Colonic mucosa (tissue), 4 donors: ENCODE data around the gene RIN3. TPM values are rescaled to one million over a fixed set of nuclear protein-coding genes. Genes with fewer than 3 reads are reported as not detected.

Experiments used
- DNase-seq: peaks from one replicate; pipeline ENCODE4 v3.0.0-alpha.2; 2020
- H3K27ac ChIP-seq: fragments of 200-600 bp; one replicate; pipeline ENCODE4 v1.8.0; 2021
- H3K27me3 ChIP-seq: fragments of 200-600 bp; one replicate; pipeline ENCODE4 v1.8.0; 2021
- H3K36me3 ChIP-seq: fragments of 200-600 bp; one replicate; pipeline ENCODE4 v1.8.0; 2021
- H3K4me1 ChIP-seq: fragments of 200-600 bp; one replicate; pipeline ENCODE4 v1.8.0; 2021; ENCODE audit warnings: mild to moderate bottlenecking
- H3K4me3 ChIP-seq: fragments of 200-600 bp; one replicate; pipeline ENCODE4 v1.8.0; 2021
- H3K9ac ChIP-seq, 2 donors: one replicate each; pipeline ENCODE4 v1.7.0; 2013; ENCODE audit warnings: control low read depth in 2 of 2, low read depth in 2 of 2, low read length in 2 of 2
- H3K9me3 ChIP-seq: fragments of 200-600 bp; one replicate; pipeline ENCODE4 v1.8.0; 2021
- intact Hi-C: fragments of 100-400 bp; cut with DNase I; formaldehyde crosslinking; loops from one replicate; pipeline ENCODE4 v1.14.1; 2022
- total RNA-seq, 2 donors: library from RNA; stranded (reverse); fragmentation: NEBNext Ultra II Directional in 1 of 2; extraction: Animal tissue kit (Norgen Biotek cat#: 25700) in 1 of 2; gene quantifications; one replicate each; pipeline ENCODE4 v1.2.1, GENCODE V29; 2021
- TF ChIP-seq, protein P1 (sequence below): fragments of 200-600 bp; IDR thresholded peaks from one replicate; pipeline ENCODE4 v1.8.0; 2022; ENCODE audit warnings: antibody characterized with exemption, mild to moderate bottlenecking
- donor health status: healthy.
- donor health status: DM: no; HTN: no; CAD: no.
- donor health status: DM: no; HTN: no; CAD: no.

The RIN3 gene
- total RNA-seq, 2 donors from 2014 or later: 18.4 to 23.2 TPM

DNA sequence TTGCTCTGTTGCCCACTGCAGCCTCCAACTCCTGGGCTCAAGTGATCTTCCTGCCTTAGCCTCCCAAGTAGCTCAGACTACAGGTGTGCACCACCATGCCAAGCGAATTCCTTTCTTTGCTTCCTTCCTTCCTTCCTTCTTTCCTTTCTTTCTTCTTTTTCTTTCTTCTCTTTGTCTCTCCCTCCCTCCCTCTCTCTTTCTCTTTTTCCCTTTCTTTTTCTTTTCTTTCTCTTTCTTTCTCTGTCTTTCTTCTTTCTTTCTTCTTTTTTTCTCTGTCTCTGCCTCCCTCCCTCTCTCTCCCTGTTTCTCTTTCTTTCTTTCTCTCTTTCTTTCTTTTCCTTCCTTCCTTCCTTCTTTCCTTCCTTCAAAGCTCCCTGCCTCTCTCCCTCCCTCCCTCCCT is 182.0 kb downstream of the RIN3 start:
- no peaks in the 10 kb centered on the region for H3K27me3 ChIP-seq
- intact Hi-C loops: no loop called here
- TF ChIP-seq, protein P1, sequence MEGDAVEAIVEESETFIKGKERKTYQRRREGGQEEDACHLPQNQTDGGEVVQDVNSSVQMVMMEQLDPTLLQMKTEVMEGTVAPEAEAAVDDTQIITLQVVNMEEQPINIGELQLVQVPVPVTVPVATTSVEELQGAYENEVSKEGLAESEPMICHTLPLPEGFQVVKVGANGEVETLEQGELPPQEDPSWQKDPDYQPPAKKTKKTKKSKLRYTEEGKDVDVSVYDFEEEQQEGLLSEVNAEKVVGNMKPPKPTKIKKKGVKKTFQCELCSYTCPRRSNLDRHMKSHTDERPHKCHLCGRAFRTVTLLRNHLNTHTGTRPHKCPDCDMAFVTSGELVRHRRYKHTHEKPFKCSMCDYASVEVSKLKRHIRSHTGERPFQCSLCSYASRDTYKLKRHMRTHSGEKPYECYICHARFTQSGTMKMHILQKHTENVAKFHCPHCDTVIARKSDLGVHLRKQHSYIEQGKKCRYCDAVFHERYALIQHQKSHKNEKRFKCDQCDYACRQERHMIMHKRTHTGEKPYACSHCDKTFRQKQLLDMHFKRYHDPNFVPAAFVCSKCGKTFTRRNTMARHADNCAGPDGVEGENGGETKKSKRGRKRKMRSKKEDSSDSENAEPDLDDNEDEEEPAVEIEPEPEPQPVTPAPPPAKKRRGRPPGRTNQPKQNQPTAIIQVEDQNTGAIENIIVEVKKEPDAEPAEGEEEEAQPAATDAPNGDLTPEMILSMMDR: no peak
- no peak overlapping the region for H3K9ac ChIP-seq
- H3K4me1 ChIP-seq: no peaks in the 10 kb centered on the region
- DNase-seq: no peak
- no peak overlapping the region for H3K27ac ChIP-seq
- no peak overlapping the region for H3K4me3 ChIP-seq
- H3K9me3 ChIP-seq: no peaks in the 10 kb centered on the region
- H3K36me3 ChIP-seq: no peaks in the 10 kb centered on the region

DNA sequence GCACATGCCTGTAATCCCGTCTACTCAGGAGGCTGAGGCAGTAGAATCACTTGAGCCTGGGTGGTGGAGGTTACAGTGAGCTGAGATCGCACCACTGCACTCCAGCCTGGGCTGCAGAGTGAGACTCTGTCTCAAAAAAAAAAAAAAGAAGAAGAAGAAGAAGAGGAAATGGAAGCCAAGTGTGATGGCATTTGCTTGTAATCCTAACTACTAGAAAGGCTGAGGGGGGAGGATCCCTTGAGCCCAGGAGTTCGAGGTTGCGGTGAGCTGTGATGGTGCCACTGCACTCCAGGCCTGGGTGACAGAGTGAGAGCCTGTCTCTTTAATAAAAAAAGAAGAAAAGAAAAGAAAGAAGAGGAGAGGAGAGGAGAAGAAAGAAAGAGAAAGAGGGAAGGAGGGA is 182.8 kb downstream of the RIN3 start:
- Histone ChIP-seq H3K4me1 (no peaks in the 10 kb centered on the region), H3K36me3 (no peaks in the 10 kb centered on the region), H3K9ac (no peak overlapping the region), H3K27me3 (no peaks in the 10 kb centered on the region), H3K27ac (no peak overlapping the region), H3K9me3 (no peaks in the 10 kb centered on the region), H3K4me3 (no peak overlapping the region)
- intact Hi-C loops: no loop called here
- DNase-seq: no peak
- TF ChIP-seq, protein P1: no peak

DNA sequence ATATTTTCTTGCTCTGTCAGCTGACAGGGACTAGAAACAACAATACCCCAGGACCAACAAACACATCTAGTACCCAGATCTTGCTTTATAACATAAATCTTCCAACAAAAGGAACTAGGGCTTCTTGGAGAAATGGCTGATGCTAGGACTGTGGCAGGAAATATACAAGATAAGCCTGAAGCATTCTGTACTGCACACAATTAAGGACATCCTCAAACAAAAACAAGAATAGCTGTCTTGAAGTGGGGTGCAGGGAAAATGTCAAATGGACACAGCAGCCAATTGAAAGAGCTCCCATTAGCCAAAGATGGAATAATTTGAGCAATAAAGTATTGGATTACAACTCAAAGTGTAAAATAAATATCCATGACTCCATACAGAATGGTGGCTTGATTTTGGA is 184.8 kb downstream of the RIN3 start:
- intact Hi-C loops: no loop called here
- no peaks in the 10 kb centered on the region for H3K9me3 ChIP-seq
- no peak overlapping the region for H3K4me3 ChIP-seq
- no peaks in the 10 kb centered on the region for H3K27me3 ChIP-seq
- TF ChIP-seq, protein P1: no peak
- no peaks in the 10 kb centered on the region for H3K4me1 ChIP-seq
- H3K9ac ChIP-seq: no peak overlapping the region
- no peak for DNase-seq
- H3K36me3 ChIP-seq: no peaks in the 10 kb centered on the region
- H3K27ac ChIP-seq: no peak overlapping the region

DNA sequence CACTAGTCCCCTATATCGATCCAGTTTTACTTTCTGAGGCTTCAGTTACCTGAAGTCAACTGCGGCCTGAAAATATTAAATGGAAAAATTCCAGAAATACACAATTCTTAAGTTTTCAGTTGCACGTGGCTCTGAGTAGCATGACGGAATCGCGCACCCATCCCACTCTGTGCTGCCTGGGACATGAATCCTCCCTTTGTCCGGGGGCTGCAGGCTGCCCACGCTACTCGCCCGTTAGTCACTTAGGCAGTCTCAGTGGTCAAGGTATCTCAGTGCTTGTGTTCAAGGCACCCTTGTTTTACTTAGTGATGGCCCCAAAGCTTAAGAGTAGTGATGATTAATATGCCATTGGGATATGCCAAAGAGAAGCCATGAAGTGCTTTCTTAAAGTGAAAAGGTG is 188.2 kb downstream of the RIN3 start:
- Histone ChIP-seq H3K9me3 (no peaks in the 10 kb centered on the region), H3K36me3 (no peaks in the 10 kb centered on the region), H3K27me3 (no peaks in the 10 kb centered on the region), H3K9ac (no peak overlapping the region), H3K4me3 (no peak overlapping the region), H3K27ac (no peak overlapping the region), H3K4me1 (no peaks in the 10 kb centered on the region)
- no peak for DNase-seq
- TF ChIP-seq, protein P1: no peak
- intact Hi-C loops: no loop called here

DNA sequence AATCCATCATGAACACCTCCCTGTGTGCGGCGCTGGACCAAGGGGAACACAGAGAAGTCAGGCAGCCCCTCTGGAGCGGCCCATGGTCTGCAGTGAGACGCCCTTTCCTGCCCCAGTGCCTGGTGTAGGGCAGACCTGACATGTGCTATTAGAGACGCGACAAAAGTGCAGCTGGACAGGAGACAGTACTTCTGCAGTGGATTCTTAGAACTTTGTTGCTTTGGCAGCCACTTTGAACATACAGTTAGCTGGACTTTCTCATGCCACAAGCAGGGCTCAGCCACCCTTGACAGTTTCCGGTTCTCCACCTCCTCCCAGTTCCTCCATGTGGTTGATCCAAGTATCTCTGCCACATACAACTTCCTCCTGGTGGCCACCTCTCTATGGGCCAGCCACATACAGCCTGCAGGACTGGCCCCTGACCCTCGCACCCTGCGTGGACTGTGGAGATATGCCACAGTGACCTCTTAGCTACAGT is 188.9 kb downstream of the RIN3 start:
- Histone ChIP-seq H3K4me1 (no peaks in the 10 kb centered on the region), H3K36me3 (no peaks in the 10 kb centered on the region), H3K9me3 (no peaks in the 10 kb centered on the region), H3K9ac (no peak overlapping the region), H3K4me3 (no peak overlapping the region), H3K27me3 (no peaks in the 10 kb centered on the region), H3K27ac (no peak overlapping the region)
- DNase-seq: no peak
- TF ChIP-seq, protein P1: no peak
- intact Hi-C loops: no loop called here

DNA sequence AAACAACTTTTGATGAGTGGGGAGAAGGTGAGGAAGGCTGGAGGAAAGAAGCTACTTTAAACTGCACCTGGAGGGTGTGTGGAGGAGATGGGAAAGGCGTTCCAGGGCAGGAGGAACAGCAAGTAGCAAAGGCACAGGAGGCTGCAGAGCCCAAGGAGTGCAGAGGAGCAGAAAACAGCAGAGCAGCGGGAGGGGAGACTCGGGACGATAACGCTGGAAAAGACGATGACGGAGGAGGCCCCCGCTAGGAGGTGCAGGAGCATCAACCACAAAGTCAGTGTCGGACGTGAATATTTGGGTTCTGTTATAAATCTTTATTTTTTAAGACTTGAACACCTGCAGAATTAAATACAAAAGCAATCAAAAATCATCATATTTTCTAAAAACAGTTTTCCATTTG is 189.9 kb downstream of the RIN3 start:
- no peaks in the 10 kb centered on the region for H3K4me1 ChIP-seq
- H3K9me3 ChIP-seq: no peaks in the 10 kb centered on the region
- intact Hi-C loops: no loop called here
- no peak overlapping the region for H3K9ac ChIP-seq
- no peaks in the 10 kb centered on the region for H3K36me3 ChIP-seq
- TF ChIP-seq, protein P1: no peak
- H3K4me3 ChIP-seq: no peak overlapping the region
- DNase-seq: no peak
- H3K27ac ChIP-seq: no peak overlapping the region
- no peaks in the 10 kb centered on the region for H3K27me3 ChIP-seq
